H54 (cell line): Measurements from ENCODE around the gene MARCHF10.

Experiments
- DNase-seq: peaks from one replicate; pipeline ENCODE4 v3.0.0; 2011; ENCODE audit warnings: low spot score, mixed read lengths; ENCODE audit not compliant: insufficient read length
- FAIRE-seq: peaks from 3 replicates; lab custom pipeline; 2011; peaks lifted over from hg19 to GRCh38; lab: Jason Lieb, UNC
- POLR2A ChIP-seq: IDR thresholded peaks from 2 replicates; pipeline ENCODE4 v1.6.1; 2011; ENCODE audit warnings: low read depth, mild to moderate bottlenecking, low read length

MARCHF10 gene

DNA sequence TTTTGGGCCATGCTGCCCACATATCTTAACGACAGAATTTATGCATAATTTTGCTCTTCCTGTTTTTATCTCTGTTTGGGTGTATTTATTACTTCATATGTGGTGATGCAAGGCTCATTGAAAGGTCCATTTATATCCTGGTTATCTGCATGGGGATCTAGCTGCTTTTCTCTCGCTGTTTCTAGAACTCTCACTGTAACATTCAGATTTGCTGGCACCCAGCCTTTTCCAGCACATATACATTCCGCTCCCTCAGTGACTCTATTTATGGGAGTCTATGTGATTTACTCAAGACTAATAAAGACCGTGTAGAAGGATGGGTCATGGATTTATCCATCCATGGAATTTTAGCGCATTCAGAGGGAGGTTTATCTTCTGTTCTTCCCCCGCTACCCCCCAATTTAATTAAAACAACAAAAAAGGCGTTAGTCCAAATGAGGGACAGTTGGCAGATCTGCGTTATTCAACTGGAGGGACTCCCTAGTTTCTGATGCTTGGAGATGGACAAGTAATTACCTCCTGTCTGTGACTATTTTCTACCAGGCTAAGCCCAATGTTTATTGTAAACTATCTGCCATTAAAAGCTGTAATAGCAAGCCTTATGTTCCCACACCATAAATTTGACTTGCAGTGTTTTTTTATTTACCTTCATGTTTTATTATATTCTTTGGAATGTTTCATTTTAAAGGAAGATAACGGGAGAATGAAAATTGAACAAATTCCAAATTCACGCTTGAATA lies 19.8 kb upstream of the MARCHF10 start:
- peak; percentile 45 for FAIRE-seq
- no peak for TF ChIP-seq POLR2A
- DNase-seq: no peak

GRCh38 chr17:62826956-62827355 lies 18.8 kb upstream of the MARCHF10 start:
- TF ChIP-seq POLR2A: no peak
- DNase-seq: no peak
- FAIRE-seq: no peak

- TF ChIP-seq POLR2A: no peak
- DNase-seq (no peak), FAIRE-seq (no peak)
These were observed 17.1 kb upstream of the MARCHF10 start for GRCh38 chr17:62825182-62825581.

- DNase-seq (peak; percentile 71), FAIRE-seq (peak; percentile 79)
- TF ChIP-seq POLR2A: no peak
These were observed 16.4 kb upstream of the MARCHF10 start for GRCh38 chr17:62824290-62825131.

DNA sequence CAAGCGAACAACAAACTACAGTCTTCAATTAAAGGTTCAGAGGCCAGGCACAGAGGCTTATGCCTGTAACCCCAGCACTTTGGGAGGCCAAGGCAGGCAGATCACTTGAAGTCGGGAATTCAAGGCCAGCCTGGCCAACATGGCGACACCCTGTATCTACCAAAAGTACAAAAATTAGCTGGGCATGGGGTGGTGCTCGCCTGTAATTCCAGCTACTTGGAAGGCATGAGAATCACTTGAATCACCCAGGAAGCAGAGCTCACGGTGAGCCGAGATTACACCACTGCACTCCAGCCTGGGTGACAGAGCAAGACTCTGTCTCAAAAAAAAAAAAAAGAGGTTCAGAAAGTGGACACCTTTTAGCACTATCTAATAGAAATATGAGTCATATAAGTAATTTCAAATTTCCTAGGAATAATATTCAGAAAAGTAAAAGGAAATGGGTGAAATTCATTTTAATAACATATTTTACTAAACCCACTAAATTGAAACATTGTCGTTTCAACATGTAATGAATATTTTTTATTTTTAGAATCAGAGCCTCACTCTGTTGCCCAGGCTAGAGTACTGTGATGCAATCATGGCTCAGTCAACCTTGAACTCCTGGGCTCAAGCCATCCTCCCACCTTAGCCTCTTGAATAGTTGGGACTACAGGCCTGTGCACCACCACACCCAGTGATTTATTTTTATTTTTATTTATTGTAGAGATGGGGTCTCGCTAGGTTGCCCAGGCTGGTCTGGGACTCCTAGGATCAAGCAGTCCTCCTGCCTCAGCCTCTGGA lies 15.2 kb upstream of the MARCHF10 start:
- DNase-seq: no peak
- no peak for FAIRE-seq
- TF ChIP-seq POLR2A: no peak

DNA sequence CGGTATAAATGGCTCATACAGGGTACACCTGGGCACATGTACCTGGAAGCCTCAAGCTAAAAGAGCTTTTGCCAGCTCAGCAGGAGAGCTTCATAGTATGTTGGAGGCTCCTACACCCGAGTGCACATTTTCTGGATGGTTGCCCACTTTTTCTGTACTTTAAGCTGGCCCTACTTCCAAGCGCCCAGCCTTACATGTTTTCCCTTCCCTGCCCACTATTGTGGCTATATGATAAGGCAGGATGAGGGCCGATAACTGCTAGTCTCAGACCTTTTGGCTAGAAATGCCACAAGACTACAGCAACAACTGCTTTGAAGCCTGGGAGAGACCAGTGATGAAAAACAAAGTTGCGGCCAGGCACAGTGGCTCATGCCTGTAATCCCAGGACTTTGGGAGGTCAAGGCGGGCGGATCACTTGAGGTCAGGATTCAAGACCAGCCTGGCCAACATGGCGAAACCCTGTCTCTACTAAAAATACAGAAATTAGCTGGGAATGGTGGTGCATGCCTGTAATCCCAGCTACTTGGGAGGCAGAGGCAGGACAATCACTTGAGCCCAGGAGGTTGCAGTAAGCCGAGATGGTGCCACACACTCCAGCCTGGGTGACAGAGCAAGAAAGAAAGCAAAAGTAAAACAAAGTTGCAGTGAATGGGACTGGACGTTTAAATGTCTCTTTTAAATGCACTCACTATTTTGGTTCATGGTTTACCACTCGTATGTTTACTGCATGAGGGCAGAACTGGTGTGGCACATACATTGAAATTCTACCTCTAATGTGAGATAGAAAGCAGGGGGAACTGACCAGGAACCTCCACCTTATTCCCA lies 14.2 kb upstream of the MARCHF10 start:
- FAIRE-seq (no peak), DNase-seq (no peak)
- TF ChIP-seq POLR2A: no peak

DNA sequence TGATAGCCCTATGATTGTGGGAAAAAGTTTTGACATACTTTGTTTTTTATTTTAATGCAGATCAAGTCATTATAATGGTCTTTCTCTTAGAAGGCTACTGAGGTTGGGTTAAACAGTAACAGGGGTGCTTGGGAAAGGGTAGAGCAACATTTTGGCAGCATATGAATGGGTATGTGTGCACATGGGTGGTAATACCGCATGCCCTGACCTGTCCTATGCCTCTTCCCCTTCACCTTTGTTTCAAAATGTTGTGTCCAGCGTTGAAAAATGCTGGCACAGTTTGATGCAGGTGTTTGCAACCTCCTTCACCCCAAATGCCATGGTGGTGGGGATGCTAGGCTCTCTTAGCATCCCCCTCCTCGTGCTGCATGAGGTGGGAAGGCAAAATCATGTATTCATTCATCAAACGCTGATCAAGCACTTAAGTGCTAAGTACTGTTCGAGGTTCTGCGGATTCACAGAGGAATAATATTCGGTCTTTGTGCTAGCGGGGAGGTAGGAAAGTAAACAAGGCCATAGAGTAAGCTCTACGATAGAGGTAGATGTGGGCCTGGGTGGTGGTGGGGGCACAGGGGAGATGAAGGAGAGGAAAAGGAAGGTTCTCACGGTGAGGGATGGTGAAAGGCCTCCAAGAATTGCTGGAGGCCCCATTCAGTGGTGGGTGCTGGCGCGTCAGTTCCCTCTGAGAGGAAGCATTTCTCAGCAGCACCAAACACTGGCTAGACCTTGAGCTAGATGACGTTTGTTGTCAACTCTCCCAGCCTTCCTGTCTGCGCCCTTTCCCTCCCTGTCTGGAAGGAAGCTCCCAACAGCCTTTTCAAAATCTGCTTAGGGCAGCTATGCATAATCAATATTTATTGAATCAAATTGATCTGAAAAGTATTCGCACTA lies 13.3 kb upstream of the MARCHF10 start:
- FAIRE-seq: no peak
- no peak for TF ChIP-seq POLR2A
- DNase-seq: no peak

GRCh38 chr17:62819511-62820221 lies 11.6 kb upstream of the MARCHF10 start:
- DNase-seq: peak; percentile 91
- peak; percentile 94 for FAIRE-seq
- no peak for TF ChIP-seq POLR2A

GRCh38 chr17:62818526-62818925 lies 10.4 kb upstream of the MARCHF10 start:
- FAIRE-seq (no peak), DNase-seq (no peak)
- TF ChIP-seq POLR2A: no peak

DNA sequence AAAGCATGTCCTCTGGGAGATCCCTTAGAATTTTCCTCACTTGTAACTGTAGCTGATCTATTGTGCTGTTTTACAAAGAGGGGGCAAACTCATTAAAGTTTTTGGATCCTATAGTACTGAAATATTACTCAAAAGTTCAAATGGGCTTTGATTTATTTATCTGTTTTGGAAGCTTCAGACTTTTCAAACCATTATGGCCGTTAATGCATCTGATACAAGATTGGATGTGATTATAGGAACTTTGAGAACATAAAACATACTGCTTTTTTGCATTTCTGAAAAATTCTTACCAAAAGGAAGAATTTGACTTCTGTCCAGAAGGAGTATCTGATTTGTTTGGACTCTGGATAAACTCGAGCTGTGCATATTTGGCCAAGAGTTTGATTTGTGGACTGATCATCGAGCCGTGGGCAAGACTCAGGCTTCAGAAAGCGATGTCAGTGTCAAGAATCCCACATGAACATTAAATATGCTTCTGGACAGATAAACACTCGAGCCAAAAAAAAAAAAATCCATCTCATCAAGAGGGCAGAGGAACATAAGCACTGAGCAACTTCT lies 8.2 kb upstream of the MARCHF10 start:
- DNase-seq (no peak), FAIRE-seq (no peak)
- no peak for TF ChIP-seq POLR2A

- TF ChIP-seq POLR2A: no peak
- no peak for FAIRE-seq
- DNase-seq: no peak
These were observed 1.5 kb upstream of the MARCHF10 start for GRCh38 chr17:62809656-62810055.
